HepG2 (cell line): Measurements from ENCODE around the gene REELD1. TPM values are rescaled to one million over a fixed set of nuclear protein-coding genes. Genes with fewer than 3 reads are reported as not detected.

Experiments used
- ATAC-seq: fragments of 200-7000 bp; cut with Tn5 transposase; 3 replicates; pipeline ENCODE4 v1.9.1; 2020; ENCODE audit warnings: mild to moderate bottlenecking, moderate library complexity
- BruUV-seq: library from RNA; stranded (reverse); fragments of 400-500 nt; replicated peaks from 2 replicates; lab custom pipeline; 2021; lab: Mats Ljungman, UMichigan
- CTCF ChIA-PET: fragments of 300-600 bp; formaldehyde crosslinking; extraction: SDS; loops from one replicate; lab custom pipeline; 2021; ENCODE audit warnings: low total read pairs, inconsistent platforms, low intra/inter-chr PET ratio; lab: Yijun Ruan, JAX
- POLR2A ChIA-PET: fragments of 350-600 bp; sonication (Branson Sonifier 250); formaldehyde crosslinking; loops from one replicate; lab custom pipeline; 2020; ENCODE audit warnings: antibody characterized with exemption, inconsistent platforms; lab: Yijun Ruan, JAX
- DNase-seq: peaks from one replicate; pipeline ENCODE4 v3.0.0-alpha.2; 2015; ENCODE audit warnings: low spot score
- FAIRE-seq: peaks from 3 replicates; lab custom pipeline; 2011; peaks lifted over from hg19 to GRCh38; lab: Jason Lieb, UNC
- H2AFZ ChIP-seq: one replicate; pipeline ENCODE4 v1.6.1; 2011; ENCODE audit warnings: low read length, inconsistent platforms
- H3K27ac ChIP-seq: fragments of 300-600 bp; 3 replicates; pipeline ENCODE4 v1.8.0; 2011; ENCODE audit warnings: mixed run types, mild to moderate bottlenecking, mixed read lengths, low read length, inconsistent platforms; ENCODE audit not compliant: insufficient read depth; ENCODE audit errors: extremely low read length
- H3K27me3 ChIP-seq, 2 experiments: fragments of 200-600 bp in 1 of 2; 2 replicates in 1 of 2; 3 replicates in 1 of 2; pipeline versions ENCODE4 v1.6.0 to v1.8.0; 2011; ENCODE audit warnings: low read length in 2 of 2, mild to moderate bottlenecking in 2 of 2, moderate library complexity in 2 of 2, inconsistent platforms in 1 of 2; ENCODE audit not compliant: insufficient read depth in 2 of 2, control insufficient read depth in 1 of 2
- H3K36me3 ChIP-seq, 2 experiments: fragments of 200-600 bp in 1 of 2; replicated peaks in 1 of 2; 2 replicates in 1 of 2; 3 replicates in 1 of 2; pipeline versions ENCODE4 v1.5.1 to v1.8.0; 2011; ENCODE audit warnings: low read length in 2 of 2, inconsistent platforms in 1 of 2; ENCODE audit not compliant: insufficient read depth in 2 of 2, control insufficient read depth in 1 of 2
- H3K4me1 ChIP-seq: 2 replicates; pipeline ENCODE4 v1.5.1; 2012; ENCODE audit warnings: low read length, inconsistent platforms; ENCODE audit not compliant: insufficient read depth
- H3K4me2 ChIP-seq: 2 replicates; pipeline ENCODE4 v1.6.0; 2011; ENCODE audit warnings: low read depth, low read length, inconsistent platforms
- H3K4me3 ChIP-seq, 3 experiments: fragments of 200-600 bp in 1 of 3; sonication (generic), shearing (Covaris generic) in 1 of 3; replicated peaks in 1 of 3; 2 replicates each; pipeline ENCODE4 v1.5.1; 2011 to 2016; ENCODE audit warnings: low read length in 3 of 3, inconsistent platforms in 2 of 3, low read depth in 2 of 3, mild to moderate bottlenecking in 2 of 3, control low read depth in 1 of 3, mixed read lengths in 1 of 3; ENCODE audit not compliant: insufficient read depth in 1 of 3
- H3K79me2 ChIP-seq: one replicate; pipeline ENCODE4 v1.6.1; 2011; ENCODE audit warnings: low read length, inconsistent platforms; ENCODE audit not compliant: insufficient read depth
- H3K9ac ChIP-seq: 2 replicates; pipeline ENCODE4 v1.6.0; 2011; ENCODE audit warnings: mild to moderate bottlenecking, low read depth, low read length, inconsistent platforms; ENCODE audit not compliant: insufficient read depth
- H3K9me3 ChIP-seq: 2 replicates; pipeline ENCODE4 v1.5.1; 2012; ENCODE audit warnings: mild to moderate bottlenecking, low read length
- H4K20me1 ChIP-seq: 2 replicates; pipeline ENCODE4 v1.6.0; 2011; ENCODE audit warnings: inconsistent platforms, mild to moderate bottlenecking, low read length, moderate library complexity; ENCODE audit not compliant: insufficient read depth
- GABPA ChIP-seq, 2 experiments: IDR thresholded peaks; 2 replicates each; pipeline ENCODE4 v1.6.1; 2011 to 2016; ENCODE audit warnings: low read depth in 2 of 2, low read length in 1 of 2, missing biosample characterization in 1 of 2, missing genetic modification characterization in 1 of 2
- MAFF ChIP-seq: IDR thresholded peaks from 2 replicates; pipeline ENCODE4 v1.6.1; 2011; ENCODE audit warnings: low read depth, low read length, improper control_type of control experiment
- MAFK ChIP-seq, 2 experiments: IDR thresholded peaks in 1 of 2; conservative IDR thresholded peaks in 1 of 2; 2 replicates each; pipeline ENCODE4 v1.6.1; 2011; ENCODE audit warnings: improper control_type of control experiment in 2 of 2, low read length in 2 of 2
- MXD4 ChIP-seq: IDR thresholded peaks from 2 replicates; pipeline ENCODE4 v1.6.1; 2016; ENCODE audit warnings: mild to moderate bottlenecking, missing biosample characterization, missing genetic modification reagents
- NCOA1 ChIP-seq: sonication (generic); formaldehyde crosslinking; IDR thresholded peaks from 2 replicates; pipeline ENCODE4 v1.9.0; 2021; ENCODE audit warnings: missing genetic modification reagents
- NFATC3 ChIP-seq: sonication (generic); formaldehyde crosslinking; IDR thresholded peaks from 2 replicates; pipeline ENCODE4 v1.5.1; 2020; ENCODE audit warnings: mild to moderate bottlenecking, missing genetic modification reagents
- NFE2L1 ChIP-seq: sonication (generic); formaldehyde crosslinking; IDR thresholded peaks from 2 replicates; pipeline ENCODE4 v1.4.0; 2020; ENCODE audit warnings: missing genetic modification reagents, mild to moderate bottlenecking, borderline replicate concordance
- TAF15 ChIP-seq: fragments of 200-400 bp; formaldehyde crosslinking; IDR thresholded peaks from one replicate; pipeline ENCODE4 v1.6.1; 2018; ENCODE audit warnings: mild to moderate bottlenecking, low read depth, low read length; ENCODE audit not compliant: poor library complexity, severe bottlenecking
- ZNF724P ChIP-seq: sonication (generic); formaldehyde crosslinking; IDR thresholded peaks from 2 replicates; pipeline ENCODE4 v1.8.0; 2022; ENCODE audit warnings: missing genetic modification reagents, borderline replicate concordance
- ZNF777 ChIP-seq: sonication (generic); formaldehyde crosslinking; IDR thresholded peaks from 2 replicates; pipeline ENCODE4 v1.4.0; 2020; ENCODE audit warnings: missing genetic modification reagents
- WGBS: methylation state at CpG from one replicate; pipeline ENCODE4 v1.1.6; 2017; ENCODE audit warnings: low lambda C conversion rate; 5-methylcytosine and 5-hydroxymethylcytosine counted together
- in situ Hi-C: cut with HindIII; loops from 2 replicates; pipeline ENCODE4 v1.10.0; 2017; ENCODE audit warnings: low pct_unique_long_range_greater_than_20kb; ENCODE audit not compliant: extremely low pct_ligation_motif_present
- intact Hi-C: fragments of 100-400 bp; cut with micrococcal nuclease; formaldehyde crosslinking; loops from one replicate; pipeline ENCODE4 v1.10.0; 2022; ENCODE audit not compliant: unreplicated experiment
- polyA plus RNA-seq, 8 experiments: library from polyadenylated mRNA; depleted of rRNA in 3 of 8; stranded (reverse) in 7 of 8; unstranded in 1 of 8; fragments of >200 nt; fragmentation: Illumina TruSeq in 4 of 8; extraction: Trizol in 4 of 8; gene quantifications; 2 replicates each; pipeline versions ENCODE4 v1.2.1 to v1.2.3, GENCODE V29; 2011 to 2016; ENCODE audit warnings: low read depth in 4 of 8, missing spikeins in 1 of 8, mixed read lengths in 1 of 8; ENCODE audit not compliant: insufficient read depth in 1 of 8
- total RNA-seq, 5 experiments: library from RNA; depleted of rRNA; stranded (reverse); fragments of >200 nt; fragmentation: Illumina TruSeq; extraction: Trizol; gene quantifications; 2 replicates each; pipeline ENCODE4 v1.2.3, GENCODE V29; 2016; ENCODE audit warnings: low read depth in 1 of 5
- TF ChIP-seq, protein P1 (sequence below): sonication (generic); formaldehyde crosslinking; IDR thresholded peaks from 2 replicates; pipeline ENCODE4 v1.5.1; 2020; ENCODE audit warnings: missing genetic modification reagents, mild to moderate bottlenecking, borderline replicate concordance
- TF ChIP-seq, protein P2 (sequence below): sonication (generic); formaldehyde crosslinking; IDR thresholded peaks from 2 replicates; pipeline ENCODE4 v1.4.0; 2020; ENCODE audit warnings: missing genetic modification reagents

REELD1 gene
- total and polyA plus RNA-seq, 2 of the 13 experiments (the other 11 are each of a cell fraction or from before 2014, with no cell fraction given) = 0.04 to 0.26 TPM

DNA sequence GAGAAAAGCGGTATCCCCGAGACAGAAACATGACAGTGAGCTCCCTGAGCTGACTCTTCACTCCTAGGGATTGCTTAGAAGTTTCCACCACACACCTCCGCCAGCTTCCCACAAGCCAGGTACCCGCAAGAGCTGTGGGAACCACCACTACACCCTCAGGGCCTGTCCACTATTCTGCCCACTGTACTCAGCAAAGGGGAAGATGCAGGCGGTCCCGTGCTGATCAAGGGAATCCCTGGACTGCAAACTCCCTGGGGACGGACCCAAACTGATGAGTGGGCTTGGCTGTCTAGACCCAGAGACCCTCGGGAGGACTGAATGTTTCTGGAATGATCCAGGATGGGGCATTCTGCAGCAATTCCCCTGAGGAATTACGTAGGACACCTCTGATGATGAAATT, 30.2 kb downstream of the REELD1 start:
- in situ Hi-C loops = no loop called here
- intact Hi-C loops = no loop called here
- Histone ChIP-seq H3K36me3 (no peaks in the 10 kb centered on the region), H3K4me1 (peaks cover 26% of the 10 kb centered on the region), H3K27me3 (no peaks in the 10 kb centered on the region; a peak in 1 of 5 replicates), H2AFZ (no peak overlapping the region), H3K4me3 (no peak overlapping the region), H3K9me3 (no peaks in the 10 kb centered on the region), H3K79me2 (no peaks in the 10 kb centered on the region), H3K4me2 (no peak overlapping the region), H4K20me1 (no peaks in the 10 kb centered on the region), H3K9ac (no peak overlapping the region), H3K27ac (no peak overlapping the region)
- FAIRE-seq (no peak), ATAC-seq (peak; percentile 3; the same call in 1 of the 3 replicates), DNase-seq (no peak)
- CTCF ChIA-PET = no interaction called here
- POLR2A ChIA-PET = no interaction called here
- no TSS peak for BruUV-seq
- 40% methylated on average over 3 of the region's 9 CpGs for WGBS
- TF ChIP-seq ZNF777 (no peak), GABPA (IDR thresholded peaks at IDR 0.05; ENCODE audit: low read depth, low read length) (no peak), GABPA (CRISPR knock-in tag; IDR thresholded peaks at IDR 0.05; ENCODE audit: low read depth) (no peak), ZNF724P (CRISPR knock-in tag) (no peak), NFE2L1 (CRISPR knock-in tag) (no peak), MXD4 (CRISPR knock-in tag) (no peak)
- TF ChIP-seq, protein P1, sequence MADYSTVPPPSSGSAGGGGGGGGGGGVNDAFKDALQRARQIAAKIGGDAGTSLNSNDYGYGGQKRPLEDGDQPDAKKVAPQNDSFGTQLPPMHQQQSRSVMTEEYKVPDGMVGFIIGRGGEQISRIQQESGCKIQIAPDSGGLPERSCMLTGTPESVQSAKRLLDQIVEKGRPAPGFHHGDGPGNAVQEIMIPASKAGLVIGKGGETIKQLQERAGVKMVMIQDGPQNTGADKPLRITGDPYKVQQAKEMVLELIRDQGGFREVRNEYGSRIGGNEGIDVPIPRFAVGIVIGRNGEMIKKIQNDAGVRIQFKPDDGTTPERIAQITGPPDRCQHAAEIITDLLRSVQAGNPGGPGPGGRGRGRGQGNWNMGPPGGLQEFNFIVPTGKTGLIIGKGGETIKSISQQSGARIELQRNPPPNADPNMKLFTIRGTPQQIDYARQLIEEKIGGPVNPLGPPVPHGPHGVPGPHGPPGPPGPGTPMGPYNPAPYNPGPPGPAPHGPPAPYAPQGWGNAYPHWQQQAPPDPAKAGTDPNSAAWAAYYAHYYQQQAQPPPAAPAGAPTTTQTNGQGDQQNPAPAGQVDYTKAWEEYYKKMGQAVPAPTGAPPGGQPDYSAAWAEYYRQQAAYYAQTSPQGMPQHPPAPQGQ (CRISPR knock-in tag) = no peak

DNA sequence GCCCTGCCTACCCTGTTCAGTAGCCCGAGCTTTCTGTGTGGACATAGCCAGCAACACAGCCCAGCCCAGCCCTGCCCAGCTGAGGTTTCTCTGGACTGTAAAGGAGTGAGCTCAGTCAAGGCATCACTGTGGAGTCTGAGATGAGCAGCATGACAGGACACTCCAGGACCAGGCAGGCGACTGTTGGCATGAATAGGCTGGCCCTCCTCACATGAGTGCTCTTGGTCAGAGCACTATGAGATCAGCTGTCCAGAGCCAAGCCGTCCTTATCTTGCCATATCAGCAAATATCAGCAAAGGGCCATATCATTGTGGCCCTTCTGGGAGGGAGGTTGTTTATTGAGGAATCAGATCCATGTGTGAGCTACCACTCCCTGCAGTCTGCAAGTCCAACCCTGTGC, 30.9 kb downstream of the REELD1 start:
- no peaks in the 10 kb centered on the region for H3K36me3 ChIP-seq
- no peaks in the 10 kb centered on the region for H3K9me3 ChIP-seq
- no peaks in the 10 kb centered on the region; a peak in 1 of 5 replicates for H3K27me3 ChIP-seq
- intact Hi-C loops = no loop called here
- in situ Hi-C loops = no loop called here
- no TSS peak for BruUV-seq
- DNase-seq (no peak), FAIRE-seq (no peak), ATAC-seq (peak; percentile 26)
- H4K20me1 ChIP-seq = no peaks in the 10 kb centered on the region
- peaks cover 26% of the 10 kb centered on the region for H3K4me1 ChIP-seq
- 0% methylated on average over 3 of the region's 3 CpGs for WGBS
- no peak overlapping the region for H3K9ac ChIP-seq
- no peak overlapping the region for H3K27ac ChIP-seq
- TF ChIP-seq, protein P2, sequence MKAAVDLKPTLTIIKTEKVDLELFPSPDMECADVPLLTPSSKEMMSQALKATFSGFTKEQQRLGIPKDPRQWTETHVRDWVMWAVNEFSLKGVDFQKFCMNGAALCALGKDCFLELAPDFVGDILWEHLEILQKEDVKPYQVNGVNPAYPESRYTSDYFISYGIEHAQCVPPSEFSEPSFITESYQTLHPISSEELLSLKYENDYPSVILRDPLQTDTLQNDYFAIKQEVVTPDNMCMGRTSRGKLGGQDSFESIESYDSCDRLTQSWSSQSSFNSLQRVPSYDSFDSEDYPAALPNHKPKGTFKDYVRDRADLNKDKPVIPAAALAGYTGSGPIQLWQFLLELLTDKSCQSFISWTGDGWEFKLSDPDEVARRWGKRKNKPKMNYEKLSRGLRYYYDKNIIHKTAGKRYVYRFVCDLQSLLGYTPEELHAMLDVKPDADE (CRISPR knock-in tag) = no peak
- TF ChIP-seq TAF15 (no peak), MAFF (peak; percentile 81), NCOA1 (CRISPR knock-in tag) (no peak), MAFK (conservative IDR thresholded peaks at IDR 0.05 in 1 of 2, IDR thresholded peaks at IDR 0.05 in 1 of 2; ENCODE audit: low read length in 2 of 2) (peak; percentile 84 to 89), NFATC3 (CRISPR knock-in tag) (no peak)
- ChIA-PET POLR2A (no interaction called here), CTCF (no interaction called here)
- no peaks in the 10 kb centered on the region for H3K79me2 ChIP-seq
- no peak overlapping the region for H3K4me2 ChIP-seq
- H3K4me3 ChIP-seq = no peak overlapping the region
- H2AFZ ChIP-seq = no peak overlapping the region
